Measurements from ENCODE around the gene C12orf42. TPM values are rescaled to one million over a fixed set of nuclear protein-coding genes. Genes with fewer than 3 reads are reported as not detected.
A peak's percentile ranks its signal among the peaks of the same experiment; 100 is the strongest.

C12orf42 gene
- total RNA-seq, 1 experiment from 2014 or later, result not detected

- no peak overlapping the region for H3K27ac Mint-ChIP-seq (ENCODE audit: unreplicated experiment)
- no peaks in the 10 kb centered on the region for H3K36me3 Mint-ChIP-seq (ENCODE audit: insufficient read depth, unreplicated experiment)
- POLR2A ChIA-PET, result no interaction called here
- no peak overlapping the region for H3K4me3 Mint-ChIP-seq (ENCODE audit: unreplicated experiment)
- H3K9me3 ChIP-seq, result no peaks in the 10 kb centered on the region
- no peaks in the 10 kb centered on the region for H3K36me3 ChIP-seq (ENCODE audit: control insufficient read depth, insufficient read depth, low read length)
- no peaks in the 10 kb centered on the region for H3K4me1 Mint-ChIP-seq (ENCODE audit: low read depth, unreplicated experiment)
- no peaks in the 10 kb centered on the region for H3K27me3 ChIP-seq (replicated peaks; ENCODE audit: control insufficient read depth, insufficient read depth, low read length)
- no peak overlapping the region for H3K4me3 ChIP-seq (ENCODE audit: low read depth, low read length)
- no peak for DNase-seq
- CTCF ChIA-PET, result no interaction called here
- H3K27me3 Mint-ChIP-seq (ENCODE audit: insufficient read depth, unreplicated experiment), result no peaks in the 10 kb centered on the region
- no peaks in the 10 kb centered on the region for H3K4me1 ChIP-seq
- TF ChIP-seq, protein P1, sequence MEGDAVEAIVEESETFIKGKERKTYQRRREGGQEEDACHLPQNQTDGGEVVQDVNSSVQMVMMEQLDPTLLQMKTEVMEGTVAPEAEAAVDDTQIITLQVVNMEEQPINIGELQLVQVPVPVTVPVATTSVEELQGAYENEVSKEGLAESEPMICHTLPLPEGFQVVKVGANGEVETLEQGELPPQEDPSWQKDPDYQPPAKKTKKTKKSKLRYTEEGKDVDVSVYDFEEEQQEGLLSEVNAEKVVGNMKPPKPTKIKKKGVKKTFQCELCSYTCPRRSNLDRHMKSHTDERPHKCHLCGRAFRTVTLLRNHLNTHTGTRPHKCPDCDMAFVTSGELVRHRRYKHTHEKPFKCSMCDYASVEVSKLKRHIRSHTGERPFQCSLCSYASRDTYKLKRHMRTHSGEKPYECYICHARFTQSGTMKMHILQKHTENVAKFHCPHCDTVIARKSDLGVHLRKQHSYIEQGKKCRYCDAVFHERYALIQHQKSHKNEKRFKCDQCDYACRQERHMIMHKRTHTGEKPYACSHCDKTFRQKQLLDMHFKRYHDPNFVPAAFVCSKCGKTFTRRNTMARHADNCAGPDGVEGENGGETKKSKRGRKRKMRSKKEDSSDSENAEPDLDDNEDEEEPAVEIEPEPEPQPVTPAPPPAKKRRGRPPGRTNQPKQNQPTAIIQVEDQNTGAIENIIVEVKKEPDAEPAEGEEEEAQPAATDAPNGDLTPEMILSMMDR (IDR thresholded peaks at IDR 0.05; ENCODE audit: insufficient read depth in 1 of 2, low read depth in 1 of 2, low read length in 1 of 2, severe bottlenecking in 1 of 2, unreplicated experiment in 1 of 2), result no peak
- no peaks in the 10 kb centered on the region for H3K9me3 Mint-ChIP-seq (ENCODE audit: unreplicated experiment)
- BruUV-seq (replicated peaks), result no TSS peak
- intact Hi-C loops (cut with micrococcal nuclease; ENCODE audit: unreplicated experiment), result loop anchor here (1.0 kb wide), 3 partner anchors 44 to 555 kb away; no protein-coding TSS in a partner anchor
Observed at GRCh38 chr12:103504606-103505005, 8.8 kb upstream of the C12orf42 start.

DNA sequence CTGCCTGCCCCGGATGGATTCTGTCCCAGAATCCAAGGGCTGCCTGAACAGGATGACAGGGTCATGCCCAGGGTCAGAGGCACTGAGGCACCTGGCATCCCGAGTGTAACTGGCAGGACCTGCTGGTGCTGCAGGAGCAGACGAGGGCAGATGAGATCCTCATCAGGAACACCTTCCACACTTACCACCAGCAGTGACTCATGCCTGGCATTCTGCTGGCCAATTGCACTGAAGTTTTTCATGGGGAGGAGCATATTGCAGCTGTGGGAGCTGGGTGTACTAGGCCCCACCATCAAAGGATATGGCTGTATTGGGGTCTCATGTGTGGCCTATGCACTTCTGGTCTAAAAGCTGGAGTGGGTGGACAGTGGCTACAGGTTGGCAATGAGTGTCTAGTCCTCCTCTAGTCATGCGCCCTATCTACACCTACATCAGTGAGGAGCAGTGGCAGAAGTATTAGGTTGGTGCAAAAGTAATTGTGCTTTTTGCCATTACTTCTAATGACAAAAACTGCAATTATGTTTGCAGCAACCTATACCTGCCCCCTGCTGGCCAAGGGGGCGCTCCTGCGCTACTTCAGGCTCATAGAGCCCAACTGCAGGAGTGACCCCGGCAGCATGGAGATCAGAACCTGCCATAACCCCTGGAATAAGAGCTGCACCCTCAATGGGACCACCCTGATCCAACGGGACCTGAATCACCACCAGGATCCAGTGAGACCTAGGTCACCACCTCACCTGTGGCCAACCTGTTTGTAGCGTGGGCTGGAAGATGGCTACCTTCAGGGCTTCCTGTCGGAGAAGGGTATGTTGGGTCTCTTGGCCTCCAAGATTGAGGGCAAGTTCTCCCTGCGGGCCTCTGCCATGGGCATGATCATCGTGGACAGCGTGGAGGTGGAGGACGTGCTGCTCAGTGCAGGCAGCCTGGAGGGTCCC is 8.0 kb upstream of the C12orf42 start:
- H3K9me3 Mint-ChIP-seq (ENCODE audit: unreplicated experiment), result no peaks in the 10 kb centered on the region
- H3K36me3 Mint-ChIP-seq (ENCODE audit: insufficient read depth, unreplicated experiment), result no peaks in the 10 kb centered on the region
- no peaks in the 10 kb centered on the region for H3K36me3 ChIP-seq (ENCODE audit: control insufficient read depth, insufficient read depth, low read length)
- H3K27ac Mint-ChIP-seq (ENCODE audit: unreplicated experiment), result no peak overlapping the region
- no peak overlapping the region for H3K4me3 Mint-ChIP-seq (ENCODE audit: unreplicated experiment)
- no peaks in the 10 kb centered on the region for H3K4me1 ChIP-seq
- no peaks in the 10 kb centered on the region for H3K9me3 ChIP-seq
- peaks cover 5% of the 10 kb centered on the region for H3K4me1 Mint-ChIP-seq (ENCODE audit: low read depth, unreplicated experiment)
- POLR2A ChIA-PET, result no interaction called here
- TF ChIP-seq, protein P1 (IDR thresholded peaks at IDR 0.05; ENCODE audit: insufficient read depth in 1 of 2, low read depth in 1 of 2, low read length in 1 of 2, severe bottlenecking in 1 of 2, unreplicated experiment in 1 of 2), result peak; percentile 50 to 54
- H3K4me3 ChIP-seq (ENCODE audit: low read depth, low read length), result no peak overlapping the region
- H3K27me3 ChIP-seq (replicated peaks; ENCODE audit: control insufficient read depth, insufficient read depth, low read length), result no peaks in the 10 kb centered on the region
- intact Hi-C loops (cut with micrococcal nuclease; ENCODE audit: unreplicated experiment), result loop anchor here (1.0 kb wide), 3 partner anchors 44 to 555 kb away; no protein-coding TSS in a partner anchor
- DNase-seq, result peak in 1 of 2 experiments; percentile 45
- CTCF ChIA-PET, result no interaction called here
- H3K27me3 Mint-ChIP-seq (ENCODE audit: insufficient read depth, unreplicated experiment), result peaks cover 2% of the 10 kb centered on the region
- no TSS peak for BruUV-seq (replicated peaks)

- CTCF ChIA-PET, result no interaction called here
- peaks cover 5% of the 10 kb centered on the region for H3K4me1 Mint-ChIP-seq (ENCODE audit: low read depth, unreplicated experiment)
- DNase-seq, result no peak
- no peak overlapping the region for H3K4me3 Mint-ChIP-seq (ENCODE audit: unreplicated experiment)
- H3K9me3 ChIP-seq, result no peaks in the 10 kb centered on the region
- POLR2A ChIA-PET, result no interaction called here
- H3K4me1 ChIP-seq, result no peaks in the 10 kb centered on the region
- BruUV-seq (replicated peaks), result no TSS peak
- H3K27me3 Mint-ChIP-seq (ENCODE audit: insufficient read depth, unreplicated experiment), result peaks cover 2% of the 10 kb centered on the region
- no peaks in the 10 kb centered on the region for H3K9me3 Mint-ChIP-seq (ENCODE audit: unreplicated experiment)
- H3K4me3 ChIP-seq (ENCODE audit: low read depth, low read length), result no peak overlapping the region
- no peak overlapping the region for H3K27ac Mint-ChIP-seq (ENCODE audit: unreplicated experiment)
- intact Hi-C loops (cut with micrococcal nuclease; ENCODE audit: unreplicated experiment), result no loop called here
- H3K27me3 ChIP-seq (replicated peaks; ENCODE audit: control insufficient read depth, insufficient read depth, low read length), result no peaks in the 10 kb centered on the region
- TF ChIP-seq, protein P1 (IDR thresholded peaks at IDR 0.05; ENCODE audit: insufficient read depth in 1 of 2, low read depth in 1 of 2, low read length in 1 of 2, severe bottlenecking in 1 of 2, unreplicated experiment in 1 of 2), result no peak
- no peaks in the 10 kb centered on the region for H3K36me3 Mint-ChIP-seq (ENCODE audit: insufficient read depth, unreplicated experiment)
- H3K36me3 ChIP-seq (ENCODE audit: control insufficient read depth, insufficient read depth, low read length), result no peaks in the 10 kb centered on the region
Observed at GRCh38 chr12:103501447-103501846, 5.7 kb upstream of the C12orf42 start.

Data from Caco-2 (cell line).